K562 (cell line): ENCODE measurements around the gene OR2H2. TPM values are rescaled to one million over a fixed set of nuclear protein-coding genes. Genes with fewer than 3 reads are reported as not detected.

Source experiments
- ARID2 ChIP-seq: fragments of 450-650 bp; IDR thresholded peaks from 2 replicates; pipeline ENCODE4 v1.6.1; 2017; ENCODE audit warnings: antibody characterized with exemption, mild to moderate bottlenecking
- BCL6 ChIP-seq: fragments of 250-450 bp; sonication (Bioruptor Pico); IDR thresholded peaks from 2 replicates; pipeline ENCODE4 v1.4.0; 2020
- CBX8 ChIP-seq: fragments of 200-600 bp; sonication (generic); IDR thresholded peaks from 2 replicates; pipeline ENCODE4 v1.6.1; 2012; ENCODE audit warnings: borderline replicate concordance, mixed run types, low read depth, mild to moderate bottlenecking, moderate library complexity, mixed read lengths, low read length, control low read depth, inconsistent platforms; ENCODE audit not compliant: poor library complexity, severe bottlenecking; ENCODE audit errors: extremely low read depth
- FOSL1 ChIP-seq: fragments of 200-800 bp; sonication (Bioruptor generic); conservative IDR thresholded peaks from 2 replicates; pipeline ENCODE4 v1.6.1; 2016; ENCODE audit warnings: missing genetic modification characterization, missing compliant biosample characterization
- FOXP1 ChIP-seq: sonication (generic); formaldehyde crosslinking; IDR thresholded peaks from 2 replicates; pipeline ENCODE4 v1.8.0; 2022; ENCODE audit warnings: mild to moderate bottlenecking, missing genetic modification reagents
- FUS ChIP-seq: fragments of 200-400 bp; formaldehyde crosslinking; optimal IDR thresholded peaks from 2 replicates; pipeline ENCODE3; 2017; ENCODE audit warnings: low read depth, low read length
- POLR2AphosphoS2 ChIP-seq: IDR thresholded peaks from 2 replicates; pipeline ENCODE4 v1.6.1; 2012; ENCODE audit warnings: low read length, improper control_type of control experiment
- PTBP1 ChIP-seq: fragments of 200-400 bp; formaldehyde crosslinking; IDR thresholded peaks from 2 replicates; pipeline ENCODE4 v1.6.1; 2017; ENCODE audit warnings: low read depth, low read length
- SMARCA5 ChIP-seq: fragments of 450-650 bp; IDR thresholded peaks from 2 replicates; pipeline ENCODE4 v1.6.1; 2016
- SMARCB1 ChIP-seq: IDR thresholded peaks from 2 replicates; pipeline ENCODE4 v1.6.1; 2011; ENCODE audit warnings: improper control_type of control experiment, low read depth; ENCODE audit not compliant: insufficient read length
- SPI1 ChIP-seq: IDR thresholded peaks from 2 replicates; pipeline ENCODE4 v1.6.1; 2011; ENCODE audit warnings: low read depth, low read length, control low read depth, borderline replicate concordance
- TAF1 ChIP-seq: IDR thresholded peaks from 2 replicates; pipeline ENCODE4 v1.6.1; 2011; ENCODE audit warnings: mild to moderate bottlenecking, low read length, moderate library complexity; ENCODE audit not compliant: insufficient read depth, control insufficient read depth, severe bottlenecking; ENCODE audit errors: extremely low read depth
- TBP ChIP-seq: optimal IDR thresholded peaks from 2 replicates; pipeline ENCODE3; 2011; ENCODE audit warnings: low read depth, low read length, improper control_type of control experiment
- TRIM28 ChIP-seq: fragments of 450-650 bp; IDR thresholded peaks from 2 replicates; pipeline ENCODE4 v1.6.1; 2017
- ZNF3 ChIP-seq: fragments of 250-450 bp; sonication (Bioruptor Pico); IDR thresholded peaks from 2 replicates; pipeline ENCODE4 v1.5.0; 2021; ENCODE audit warnings: mild to moderate bottlenecking, moderate library complexity
- ZNF347 ChIP-seq: fragments of 450-650 bp; formaldehyde crosslinking; IDR thresholded peaks from 2 replicates; pipeline ENCODE4 v1.4.0; 2020; ENCODE audit warnings: low read depth, mild to moderate bottlenecking, moderate library complexity
- ZNF644 ChIP-seq: fragments of 200-800 bp; sonication (Bioruptor generic); IDR thresholded peaks from 2 replicates; pipeline ENCODE4 v1.6.1; 2016; ENCODE audit warnings: low read depth, missing genetic modification characterization, missing compliant biosample characterization
- ZNF695 ChIP-seq: fragments of 450-650 bp; formaldehyde crosslinking; IDR thresholded peaks from 2 replicates; pipeline ENCODE4 v1.4.0; 2020; ENCODE audit warnings: mild to moderate bottlenecking, moderate library complexity
- polyA plus RNA-seq, 8 experiments: library from polyadenylated mRNA; depleted of rRNA in 4 of 8; stranded (reverse) in 5 of 8; unstranded in 3 of 8; fragments of >200 nt; fragmentation: Nextera tagmentation in 2 of 8; fragmentation: Illumina TruSeq in 1 of 8; extraction: Ambion mirVana in 2 of 8; extraction: Trizol in 1 of 8; gene quantifications; 2 replicates each; pipeline versions ENCODE4 v1.2.1 to v1.2.3, GENCODE V29; 2011 to 2014; ENCODE audit warnings: inconsistent platforms in 1 of 8, missing spikeins in 1 of 8
- total RNA-seq, 7 experiments: library from RNA; depleted of rRNA in 6 of 7; stranded (reverse); fragments of >200 nt in 6 of 7; fragmentation: Illumina TruSeq in 2 of 7; extraction: Trizol in 2 of 7; gene quantifications; 2 replicates each; pipeline versions ENCODE4 v1.2.1 to v1.2.3, GENCODE V29; 2011 to 2021; ENCODE audit warnings: low replicate concordance in 1 of 7
- TF ChIP-seq, protein P1 (sequence below): fragments of 250-450 bp; sonication (Bioruptor Pico); IDR thresholded peaks from 2 replicates; pipeline ENCODE4 v1.8.0; 2022; ENCODE audit warnings: inconsistent platforms
- TF ChIP-seq, protein P2 (sequence below): fragments of 450-650 bp; conservative IDR thresholded peaks from 2 replicates; pipeline ENCODE4 v1.6.1; 2016; ENCODE audit warnings: missing genetic modification characterization, low read depth, mild to moderate bottlenecking, control low read depth, missing compliant biosample characterization
- TF ChIP-seq, protein P3 (sequence below): sonication (generic); formaldehyde crosslinking; IDR thresholded peaks from 2 replicates; pipeline ENCODE4 v1.8.0; 2023; ENCODE audit warnings: missing genetic modification reagents, mild to moderate bottlenecking, borderline replicate concordance

OR2H2 gene
- total and polyA plus RNA-seq, 9 of the 15 experiments (the other 6 are each of a cell fraction or from before 2014, with no cell fraction given) = not detected

DNA sequence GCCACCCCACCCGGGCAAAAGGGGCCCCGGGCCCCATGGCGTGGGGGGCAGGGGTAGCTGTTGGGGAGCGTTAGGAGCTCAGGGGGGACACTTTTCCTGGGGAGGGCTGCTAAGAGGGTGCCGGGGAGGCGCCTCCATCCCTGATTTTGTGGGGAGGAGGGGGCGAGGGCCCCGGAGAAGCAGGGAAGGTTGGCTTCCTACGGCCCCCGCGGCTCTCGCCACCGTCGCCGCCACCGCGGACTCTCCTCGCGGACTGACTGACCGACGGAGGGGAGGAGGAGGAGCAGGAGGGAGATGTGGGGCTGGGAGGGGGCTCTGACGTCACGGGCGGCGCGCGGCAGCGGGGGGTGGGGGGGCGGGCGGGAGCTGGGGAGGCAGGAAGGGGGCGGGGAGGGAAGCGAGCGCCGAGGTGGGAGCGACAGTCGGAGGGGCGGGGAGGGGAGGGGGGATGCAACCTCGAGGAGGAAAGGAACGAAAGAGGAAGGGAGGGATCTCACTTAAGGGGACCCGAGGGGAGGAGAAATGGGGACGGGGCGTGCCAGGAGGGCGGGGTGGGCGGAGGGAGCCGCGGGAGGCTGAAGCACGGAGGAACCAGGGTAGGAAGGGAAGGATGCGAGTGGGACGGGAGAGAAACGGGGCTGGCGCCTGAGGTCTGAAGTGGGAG lies 43.0 kb downstream of the OR2H2 start (continued):
- TF ChIP-seq ZNF347 (no peak), TBP (peak; percentile 80), TAF1 (peak; percentile 77), PTBP1 (no peak), ARID2 (peak; percentile 12; the same call in 1 of the 2 replicates), ZNF3 (CRISPR knock-in tag) (no peak), FUS (no peak), FOXP1 (CRISPR knock-in tag) (no peak), SPI1 (peak; percentile 58; the same call in 1 of the 2 replicates), SMARCA5 (no peak), ZNF644 (no peak), CBX8 (no peak), SMARCB1 (no peak), ZNF695 (no peak), FOSL1 (tag) (no peak), TRIM28 (no peak), POLR2AphosphoS2 (peak; percentile 79; the same call in 1 of the 2 replicates), BCL6 (CRISPR knock-in tag) (no peak)
- TF ChIP-seq, protein P1, sequence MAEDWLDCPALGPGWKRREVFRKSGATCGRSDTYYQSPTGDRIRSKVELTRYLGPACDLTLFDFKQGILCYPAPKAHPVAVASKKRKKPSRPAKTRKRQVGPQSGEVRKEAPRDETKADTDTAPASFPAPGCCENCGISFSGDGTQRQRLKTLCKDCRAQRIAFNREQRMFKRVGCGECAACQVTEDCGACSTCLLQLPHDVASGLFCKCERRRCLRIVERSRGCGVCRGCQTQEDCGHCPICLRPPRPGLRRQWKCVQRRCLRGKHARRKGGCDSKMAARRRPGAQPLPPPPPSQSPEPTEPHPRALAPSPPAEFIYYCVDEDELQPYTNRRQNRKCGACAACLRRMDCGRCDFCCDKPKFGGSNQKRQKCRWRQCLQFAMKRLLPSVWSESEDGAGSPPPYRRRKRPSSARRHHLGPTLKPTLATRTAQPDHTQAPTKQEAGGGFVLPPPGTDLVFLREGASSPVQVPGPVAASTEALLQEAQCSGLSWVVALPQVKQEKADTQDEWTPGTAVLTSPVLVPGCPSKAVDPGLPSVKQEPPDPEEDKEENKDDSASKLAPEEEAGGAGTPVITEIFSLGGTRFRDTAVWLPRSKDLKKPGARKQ (CRISPR knock-in tag) = no peak
- TF ChIP-seq, protein P2, sequence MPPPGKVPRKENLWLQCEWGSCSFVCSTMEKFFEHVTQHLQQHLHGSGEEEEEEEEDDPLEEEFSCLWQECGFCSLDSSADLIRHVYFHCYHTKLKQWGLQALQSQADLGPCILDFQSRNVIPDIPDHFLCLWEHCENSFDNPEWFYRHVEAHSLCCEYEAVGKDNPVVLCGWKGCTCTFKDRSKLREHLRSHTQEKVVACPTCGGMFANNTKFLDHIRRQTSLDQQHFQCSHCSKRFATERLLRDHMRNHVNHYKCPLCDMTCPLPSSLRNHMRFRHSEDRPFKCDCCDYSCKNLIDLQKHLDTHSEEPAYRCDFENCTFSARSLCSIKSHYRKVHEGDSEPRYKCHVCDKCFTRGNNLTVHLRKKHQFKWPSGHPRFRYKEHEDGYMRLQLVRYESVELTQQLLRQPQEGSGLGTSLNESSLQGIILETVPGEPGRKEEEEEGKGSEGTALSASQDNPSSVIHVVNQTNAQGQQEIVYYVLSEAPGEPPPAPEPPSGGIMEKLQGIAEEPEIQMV (tag) = no peak
- TF ChIP-seq, protein P3, sequence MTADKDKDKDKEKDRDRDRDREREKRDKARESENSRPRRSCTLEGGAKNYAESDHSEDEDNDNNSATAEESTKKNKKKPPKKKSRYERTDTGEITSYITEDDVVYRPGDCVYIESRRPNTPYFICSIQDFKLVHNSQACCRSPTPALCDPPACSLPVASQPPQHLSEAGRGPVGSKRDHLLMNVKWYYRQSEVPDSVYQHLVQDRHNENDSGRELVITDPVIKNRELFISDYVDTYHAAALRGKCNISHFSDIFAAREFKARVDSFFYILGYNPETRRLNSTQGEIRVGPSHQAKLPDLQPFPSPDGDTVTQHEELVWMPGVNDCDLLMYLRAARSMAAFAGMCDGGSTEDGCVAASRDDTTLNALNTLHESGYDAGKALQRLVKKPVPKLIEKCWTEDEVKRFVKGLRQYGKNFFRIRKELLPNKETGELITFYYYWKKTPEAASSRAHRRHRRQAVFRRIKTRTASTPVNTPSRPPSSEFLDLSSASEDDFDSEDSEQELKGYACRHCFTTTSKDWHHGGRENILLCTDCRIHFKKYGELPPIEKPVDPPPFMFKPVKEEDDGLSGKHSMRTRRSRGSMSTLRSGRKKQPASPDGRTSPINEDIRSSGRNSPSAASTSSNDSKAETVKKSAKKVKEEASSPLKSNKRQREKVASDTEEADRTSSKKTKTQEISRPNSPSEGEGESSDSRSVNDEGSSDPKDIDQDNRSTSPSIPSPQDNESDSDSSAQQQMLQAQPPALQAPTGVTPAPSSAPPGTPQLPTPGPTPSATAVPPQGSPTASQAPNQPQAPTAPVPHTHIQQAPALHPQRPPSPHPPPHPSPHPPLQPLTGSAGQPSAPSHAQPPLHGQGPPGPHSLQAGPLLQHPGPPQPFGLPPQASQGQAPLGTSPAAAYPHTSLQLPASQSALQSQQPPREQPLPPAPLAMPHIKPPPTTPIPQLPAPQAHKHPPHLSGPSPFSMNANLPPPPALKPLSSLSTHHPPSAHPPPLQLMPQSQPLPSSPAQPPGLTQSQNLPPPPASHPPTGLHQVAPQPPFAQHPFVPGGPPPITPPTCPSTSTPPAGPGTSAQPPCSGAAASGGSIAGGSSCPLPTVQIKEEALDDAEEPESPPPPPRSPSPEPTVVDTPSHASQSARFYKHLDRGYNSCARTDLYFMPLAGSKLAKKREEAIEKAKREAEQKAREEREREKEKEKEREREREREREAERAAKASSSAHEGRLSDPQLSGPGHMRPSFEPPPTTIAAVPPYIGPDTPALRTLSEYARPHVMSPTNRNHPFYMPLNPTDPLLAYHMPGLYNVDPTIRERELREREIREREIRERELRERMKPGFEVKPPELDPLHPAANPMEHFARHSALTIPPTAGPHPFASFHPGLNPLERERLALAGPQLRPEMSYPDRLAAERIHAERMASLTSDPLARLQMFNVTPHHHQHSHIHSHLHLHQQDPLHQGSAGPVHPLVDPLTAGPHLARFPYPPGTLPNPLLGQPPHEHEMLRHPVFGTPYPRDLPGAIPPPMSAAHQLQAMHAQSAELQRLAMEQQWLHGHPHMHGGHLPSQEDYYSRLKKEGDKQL (CRISPR knock-in tag) = no peak
